GM12878 (cell line): Measurements from ENCODE around the gene SEC22B.
"Not testable (repeated sequence)": the region's sequence is repeated elsewhere in the genome, so short reads cannot be mapped to it uniquely, and the experiment has no call there.

Experiments used
- EP300 ChIP-seq, 2 experiments: fragments of 150-350 bp in 1 of 2; IDR thresholded peaks; 2 replicates each; pipeline ENCODE4 v1.6.1; 2011 to 2012; ENCODE audit warnings: low read depth in 2 of 2, low read length in 2 of 2, borderline replicate concordance in 1 of 2, improper control_type of control experiment in 1 of 2, inconsistent platforms in 1 of 2; ENCODE audit not compliant: control insufficient read depth in 1 of 2
- EZH2 ChIP-seq: IDR thresholded peaks from 2 replicates; pipeline ENCODE4 v1.6.1; 2012; ENCODE audit warnings: low read depth, mild to moderate bottlenecking, control low read depth, inconsistent platforms, low read length, borderline replicate concordance; ENCODE audit not compliant: control insufficient read depth
- POLR2A ChIP-seq: IDR thresholded peaks from 2 replicates; pipeline ENCODE4 v1.6.1; 2011; ENCODE audit warnings: low read depth, mild to moderate bottlenecking, low read length
- TCF7 ChIP-seq: IDR thresholded peaks from 2 replicates; pipeline ENCODE4 v1.6.1; 2014; ENCODE audit warnings: antibody characterized with exemption, borderline replicate concordance
- ZBED1 ChIP-seq: IDR thresholded peaks from 2 replicates; pipeline ENCODE4 v1.6.1; 2016; ENCODE audit warnings: borderline replicate concordance
- TF ChIP-seq, protein P1 (sequence below), 3 experiments: IDR thresholded peaks in 2 of 3; conservative IDR thresholded peaks in 1 of 3; 2 replicates each; pipeline ENCODE4 v1.5.1; 2011; ENCODE audit warnings: low read depth in 3 of 3, low read length in 3 of 3, mild to moderate bottlenecking in 3 of 3, control low read depth in 2 of 3, moderate library complexity in 2 of 3, inconsistent platforms in 1 of 3, mixed read lengths in 1 of 3; ENCODE audit not compliant: control insufficient read depth in 2 of 3, insufficient read depth in 1 of 3; ENCODE audit errors: extremely low read depth in 1 of 3

DNA sequence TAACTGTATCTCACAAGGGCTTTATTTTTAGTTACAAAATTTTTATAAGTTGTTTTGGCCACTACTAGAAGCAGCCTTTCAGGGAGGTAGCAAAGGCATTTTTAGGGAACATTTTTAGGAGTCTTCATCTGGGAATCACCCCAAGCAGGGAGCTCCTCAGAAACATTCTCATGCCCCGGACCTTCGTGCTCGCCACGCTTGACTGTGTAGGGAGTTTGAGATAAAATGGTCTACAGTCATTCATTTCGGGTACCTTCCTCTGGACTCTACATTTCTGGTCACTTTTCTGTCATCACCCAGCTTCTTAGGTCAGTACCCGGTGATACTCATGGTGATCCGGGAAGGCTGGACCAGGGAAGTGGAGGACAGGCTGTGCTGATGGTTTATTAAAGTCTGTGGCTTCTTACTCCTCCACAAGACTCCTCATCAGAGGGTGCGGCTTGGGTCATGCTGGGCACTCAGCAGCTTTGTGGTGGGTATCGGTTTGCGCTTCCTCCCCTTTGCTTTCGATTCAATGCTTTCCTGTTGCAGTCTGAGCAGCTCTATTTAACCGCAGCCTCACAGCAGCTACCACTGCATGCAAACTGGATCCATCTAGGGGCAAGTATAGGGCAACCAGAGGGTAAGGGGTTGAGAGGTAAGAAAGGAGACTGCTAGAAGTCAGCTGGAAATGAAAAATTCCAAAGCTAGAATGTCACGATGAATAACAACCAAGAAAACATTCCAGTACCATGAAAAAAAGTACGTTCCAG lies 33.6 kb downstream of the SEC22B start:
- not testable (repeated sequence) for TF ChIP-seq TCF7; EZH2; POLR2A; ZBED1; EP300 (IDR thresholded peaks at IDR 0.05; ENCODE audit: borderline replicate concordance in 1 of 2, control insufficient read depth in 1 of 2, low read depth in 2 of 2, low read length in 2 of 2)
- TF ChIP-seq, protein P1, sequence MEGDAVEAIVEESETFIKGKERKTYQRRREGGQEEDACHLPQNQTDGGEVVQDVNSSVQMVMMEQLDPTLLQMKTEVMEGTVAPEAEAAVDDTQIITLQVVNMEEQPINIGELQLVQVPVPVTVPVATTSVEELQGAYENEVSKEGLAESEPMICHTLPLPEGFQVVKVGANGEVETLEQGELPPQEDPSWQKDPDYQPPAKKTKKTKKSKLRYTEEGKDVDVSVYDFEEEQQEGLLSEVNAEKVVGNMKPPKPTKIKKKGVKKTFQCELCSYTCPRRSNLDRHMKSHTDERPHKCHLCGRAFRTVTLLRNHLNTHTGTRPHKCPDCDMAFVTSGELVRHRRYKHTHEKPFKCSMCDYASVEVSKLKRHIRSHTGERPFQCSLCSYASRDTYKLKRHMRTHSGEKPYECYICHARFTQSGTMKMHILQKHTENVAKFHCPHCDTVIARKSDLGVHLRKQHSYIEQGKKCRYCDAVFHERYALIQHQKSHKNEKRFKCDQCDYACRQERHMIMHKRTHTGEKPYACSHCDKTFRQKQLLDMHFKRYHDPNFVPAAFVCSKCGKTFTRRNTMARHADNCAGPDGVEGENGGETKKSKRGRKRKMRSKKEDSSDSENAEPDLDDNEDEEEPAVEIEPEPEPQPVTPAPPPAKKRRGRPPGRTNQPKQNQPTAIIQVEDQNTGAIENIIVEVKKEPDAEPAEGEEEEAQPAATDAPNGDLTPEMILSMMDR (IDR thresholded peaks at IDR 0.05 in 2 of 3, conservative IDR thresholded peaks at IDR 0.05 in 1 of 3; ENCODE audit: control insufficient read depth in 2 of 3, extremely low read depth in 1 of 3, insufficient read depth in 1 of 3, low read depth in 3 of 3, low read length in 3 of 3): not testable (repeated sequence)
